ENCODE data around the gene PLCL1. TPM values are rescaled to one million over a fixed set of nuclear protein-coding genes. Genes with fewer than 3 reads are reported as not detected.

Gene PLCL1
- total RNA-seq, 1 donor from 2014 or later: 12.5 TPM

DNA sequence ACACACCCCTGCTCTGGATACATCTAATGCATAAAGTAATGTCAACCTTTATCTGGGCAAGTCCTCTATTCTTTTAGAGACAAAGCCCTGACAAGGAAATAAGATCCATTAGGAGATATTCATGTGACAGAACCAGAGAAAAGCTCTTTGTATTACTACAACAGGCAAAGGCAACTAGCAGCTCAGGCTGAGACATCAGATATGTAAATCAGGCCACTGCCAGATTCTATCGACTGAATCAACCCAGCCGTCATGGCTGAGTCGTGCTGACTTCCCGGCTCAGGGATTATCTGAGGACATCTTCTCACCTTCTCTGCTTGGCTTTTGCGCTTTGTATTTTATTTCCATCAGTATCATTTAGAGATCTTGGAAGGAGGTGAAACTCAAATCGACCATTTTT lies 294.5 kb downstream of the PLCL1 start:
- H3K27ac ChIP-seq (ENCODE audit: low read depth, low read length): no peak overlapping the region
- no peak overlapping the region for H3K4me3 ChIP-seq (ENCODE audit: low read length in 3 of 3)
- H3K36me3 ChIP-seq (ENCODE audit: control insufficient read depth in 3 of 3, insufficient read depth in 3 of 3, low read length in 3 of 3): peaks cover 0 to 3% (median 0%) of the 10 kb centered on the region in 3 donors
- H3K9me3 ChIP-seq (ENCODE audit: control insufficient read depth in 3 of 3, low read length in 3 of 3): no peaks in the 10 kb centered on the region
- no peak overlapping the region for H3K9ac ChIP-seq (ENCODE audit: low read depth in 1 of 3, low read length in 3 of 3)
- H3K27me3 ChIP-seq (ENCODE audit: control insufficient read depth in 3 of 3, insufficient read depth in 3 of 3, low read length in 3 of 3): no peaks in the 10 kb centered on the region
- peaks cover 0 to 14% (median 7%) of the 10 kb centered on the region in 3 donors for H3K4me1 ChIP-seq (ENCODE audit: control insufficient read depth in 3 of 3, insufficient read depth in 3 of 3, low read length in 3 of 3)

- peaks cover 0 to 14% (median 7%) of the 10 kb centered on the region in 3 donors for H3K4me1 ChIP-seq (ENCODE audit: control insufficient read depth in 3 of 3, insufficient read depth in 3 of 3, low read length in 3 of 3)
Measured at GRCh38 chr2:198100346-198100745, 296.0 kb downstream of the PLCL1 start.

GRCh38 chr2:198101688-198102087 lies 297.3 kb downstream of the PLCL1 start:
- Histone ChIP-seq H3K4me1 (ENCODE audit: control insufficient read depth in 3 of 3, insufficient read depth in 3 of 3, low read length in 3 of 3) (peaks cover under 1 to 14% (median 6%) of the 10 kb centered on the region in 3 donors), H3K27ac (ENCODE audit: low read depth, low read length) (no peak overlapping the region), H3K36me3 (ENCODE audit: control insufficient read depth in 3 of 3, insufficient read depth in 3 of 3, low read length in 3 of 3) (peaks cover 0 to 3% (median 0%) of the 10 kb centered on the region in 3 donors), H3K27me3 (ENCODE audit: control insufficient read depth in 3 of 3, insufficient read depth in 3 of 3, low read length in 3 of 3) (no peaks in the 10 kb centered on the region), H3K4me3 (ENCODE audit: low read length in 3 of 3) (no peak overlapping the region), H3K9me3 (ENCODE audit: control insufficient read depth in 3 of 3, low read length in 3 of 3) (no peaks in the 10 kb centered on the region), H3K9ac (ENCODE audit: low read depth in 1 of 3, low read length in 3 of 3) (no peak overlapping the region)

More at GRCh38 chr2:198100346-198100745, 296.0 kb downstream of the PLCL1 start:
- no peaks in the 10 kb centered on the region for H3K9me3 ChIP-seq (ENCODE audit: control insufficient read depth in 3 of 3, low read length in 3 of 3)
- H3K4me3 ChIP-seq (ENCODE audit: low read length in 3 of 3): no peak overlapping the region
- H3K27ac ChIP-seq (ENCODE audit: low read depth, low read length): no peak overlapping the region
- no peak overlapping the region for H3K9ac ChIP-seq (ENCODE audit: low read depth in 1 of 3, low read length in 3 of 3)
- H3K36me3 ChIP-seq (ENCODE audit: control insufficient read depth in 3 of 3, insufficient read depth in 3 of 3, low read length in 3 of 3): peaks cover 0 to 3% (median 0%) of the 10 kb centered on the region in 3 donors
- H3K27me3 ChIP-seq (ENCODE audit: control insufficient read depth in 3 of 3, insufficient read depth in 3 of 3, low read length in 3 of 3): no peaks in the 10 kb centered on the region

DNA sequence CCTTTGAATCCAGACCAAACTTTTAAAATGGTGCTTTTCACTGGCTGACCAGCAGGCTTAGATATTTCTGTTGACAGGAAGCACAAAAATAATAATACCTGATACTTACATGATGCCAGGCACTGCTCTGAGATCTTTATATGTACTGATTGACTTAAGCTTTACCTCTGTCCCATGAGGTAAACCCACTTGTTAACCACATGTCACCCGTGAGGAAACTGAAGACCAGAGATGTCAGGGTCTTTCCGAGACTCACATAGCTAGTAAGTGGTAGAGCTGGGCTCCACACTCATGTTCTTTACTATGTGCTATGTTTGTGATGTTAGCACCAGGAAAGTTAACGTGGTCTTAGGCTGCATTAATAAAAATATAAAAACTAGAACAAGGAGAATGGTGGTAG lies 297.7 kb downstream of the PLCL1 start:
- Histone ChIP-seq H3K27me3 (ENCODE audit: control insufficient read depth in 3 of 3, insufficient read depth in 3 of 3, low read length in 3 of 3) (no peaks in the 10 kb centered on the region), H3K9ac (ENCODE audit: low read depth in 1 of 3, low read length in 3 of 3) (no peak overlapping the region), H3K4me1 (ENCODE audit: control insufficient read depth in 3 of 3, insufficient read depth in 3 of 3, low read length in 3 of 3) (peaks cover 2 to 14% (median 5%) of the 10 kb centered on the region in 3 donors), H3K9me3 (ENCODE audit: control insufficient read depth in 3 of 3, low read length in 3 of 3) (no peaks in the 10 kb centered on the region), H3K4me3 (ENCODE audit: low read length in 3 of 3) (no peak overlapping the region), H3K27ac (ENCODE audit: low read depth, low read length) (no peak overlapping the region), H3K36me3 (ENCODE audit: control insufficient read depth in 3 of 3, insufficient read depth in 3 of 3, low read length in 3 of 3) (peaks cover 0 to 3% (median 0%) of the 10 kb centered on the region in 3 donors)

- Histone ChIP-seq H3K4me1 (ENCODE audit: control insufficient read depth in 3 of 3, insufficient read depth in 3 of 3, low read length in 3 of 3) (peaks cover 2 to 14% (median 5%) of the 10 kb centered on the region in 3 donors), H3K4me3 (ENCODE audit: low read length in 3 of 3) (no peak overlapping the region), H3K36me3 (ENCODE audit: control insufficient read depth in 3 of 3, insufficient read depth in 3 of 3, low read length in 3 of 3) (peaks cover 0 to 3% (median 0%) of the 10 kb centered on the region in 3 donors), H3K27me3 (ENCODE audit: control insufficient read depth in 3 of 3, insufficient read depth in 3 of 3, low read length in 3 of 3) (no peaks in the 10 kb centered on the region), H3K9me3 (ENCODE audit: control insufficient read depth in 3 of 3, low read length in 3 of 3) (no peaks in the 10 kb centered on the region), H3K27ac (ENCODE audit: low read depth, low read length) (no peak overlapping the region), H3K9ac (ENCODE audit: low read depth in 1 of 3, low read length in 3 of 3) (no peak overlapping the region)
Measured at GRCh38 chr2:198102856-198103255, 298.5 kb downstream of the PLCL1 start.

- Histone ChIP-seq H3K36me3 (ENCODE audit: control insufficient read depth in 3 of 3, insufficient read depth in 3 of 3, low read length in 3 of 3) (peaks cover 0 to under 1% (median 0%) of the 10 kb centered on the region in 3 donors), H3K9me3 (ENCODE audit: control insufficient read depth in 3 of 3, low read length in 3 of 3) (no peaks in the 10 kb centered on the region), H3K27me3 (ENCODE audit: control insufficient read depth in 3 of 3, insufficient read depth in 3 of 3, low read length in 3 of 3) (no peaks in the 10 kb centered on the region), H3K4me1 (ENCODE audit: control insufficient read depth in 3 of 3, insufficient read depth in 3 of 3, low read length in 3 of 3) (peaks cover 2 to 12% (median 5%) of the 10 kb centered on the region in 3 donors), H3K9ac (ENCODE audit: low read depth in 1 of 3, low read length in 3 of 3) (no peak overlapping the region), H3K27ac (ENCODE audit: low read depth, low read length) (no peak overlapping the region), H3K4me3 (ENCODE audit: low read length in 3 of 3) (no peak overlapping the region)
Measured at GRCh38 chr2:198106621-198107385, 302.4 kb downstream of the PLCL1 start.

DNA sequence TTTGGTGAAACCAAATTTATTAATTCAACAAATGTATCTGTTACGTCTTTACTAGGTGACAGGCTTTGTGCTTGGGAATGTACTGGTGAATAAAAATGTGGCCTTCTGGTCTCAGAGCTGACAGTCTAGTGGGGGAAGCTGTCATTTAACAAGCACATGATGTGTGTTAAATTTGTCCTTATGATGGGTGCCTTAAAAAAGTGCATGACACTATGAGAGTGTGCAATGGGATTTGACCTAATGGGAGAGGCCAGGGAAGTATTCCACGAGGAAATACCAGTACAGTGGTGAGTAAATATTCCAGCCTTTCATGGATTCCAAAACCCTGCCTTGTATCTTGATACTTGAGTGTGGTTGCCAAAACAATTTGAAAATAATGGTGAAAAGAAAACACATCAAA lies 308.9 kb downstream of the PLCL1 start:
- Histone ChIP-seq H3K4me3 (ENCODE audit: low read length in 3 of 3) (no peak overlapping the region), H3K9ac (ENCODE audit: low read depth in 1 of 3, low read length in 3 of 3) (no peak overlapping the region), H3K9me3 (ENCODE audit: control insufficient read depth in 3 of 3, low read length in 3 of 3) (no peaks in the 10 kb centered on the region), H3K27ac (ENCODE audit: low read depth, low read length) (no peak overlapping the region), H3K36me3 (ENCODE audit: control insufficient read depth in 3 of 3, insufficient read depth in 3 of 3, low read length in 3 of 3) (no peaks in the 10 kb centered on the region), H3K4me1 (ENCODE audit: control insufficient read depth in 3 of 3, insufficient read depth in 3 of 3, low read length in 3 of 3) (peaks cover 0 to 13% (median 2%) of the 10 kb centered on the region in 3 donors), H3K27me3 (ENCODE audit: control insufficient read depth in 3 of 3, insufficient read depth in 3 of 3, low read length in 3 of 3) (no peaks in the 10 kb centered on the region)

- H3K4me3 ChIP-seq (ENCODE audit: low read length in 3 of 3): no peak overlapping the region
- no peaks in the 10 kb centered on the region for H3K36me3 ChIP-seq (ENCODE audit: control insufficient read depth in 3 of 3, insufficient read depth in 3 of 3, low read length in 3 of 3)
- no peak overlapping the region for H3K9ac ChIP-seq (ENCODE audit: low read depth in 1 of 3, low read length in 3 of 3)
- H3K27me3 ChIP-seq (ENCODE audit: control insufficient read depth in 3 of 3, insufficient read depth in 3 of 3, low read length in 3 of 3): no peaks in the 10 kb centered on the region
- H3K4me1 ChIP-seq (ENCODE audit: control insufficient read depth in 3 of 3, insufficient read depth in 3 of 3, low read length in 3 of 3): peaks cover 0 to 13% (median 2%) of the 10 kb centered on the region in 3 donors
- no peak overlapping the region for H3K27ac ChIP-seq (ENCODE audit: low read depth, low read length)
- H3K9me3 ChIP-seq (ENCODE audit: control insufficient read depth in 3 of 3, low read length in 3 of 3): no peaks in the 10 kb centered on the region
Measured at GRCh38 chr2:198114064-198114463, 309.7 kb downstream of the PLCL1 start.

DNA sequence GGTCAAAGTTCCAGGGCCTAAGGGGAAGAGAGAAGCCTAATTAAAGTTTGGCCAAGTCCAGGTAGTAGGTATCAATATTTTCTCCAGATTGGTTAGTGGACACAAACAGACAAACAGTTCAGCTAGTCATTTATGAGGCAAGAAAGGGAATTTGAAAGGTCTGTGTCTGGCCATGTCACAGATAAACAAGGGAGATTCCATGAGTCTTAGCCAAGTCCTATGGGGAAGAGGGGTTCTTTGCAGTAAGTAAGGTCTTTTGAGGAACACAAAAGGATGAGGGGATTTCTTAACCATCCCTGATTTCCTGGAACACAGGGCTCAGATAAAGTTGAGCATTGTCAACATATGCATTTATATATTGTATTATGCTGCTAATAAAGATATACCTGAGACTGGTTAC lies 310.8 kb downstream of the PLCL1 start:
- H3K4me3 ChIP-seq (ENCODE audit: low read length in 3 of 3): no peak overlapping the region
- no peaks in the 10 kb centered on the region for H3K9me3 ChIP-seq (ENCODE audit: control insufficient read depth in 3 of 3, low read length in 3 of 3)
- no peaks in the 10 kb centered on the region for H3K27me3 ChIP-seq (ENCODE audit: control insufficient read depth in 3 of 3, insufficient read depth in 3 of 3, low read length in 3 of 3)
- no peaks in the 10 kb centered on the region for H3K36me3 ChIP-seq (ENCODE audit: control insufficient read depth in 3 of 3, insufficient read depth in 3 of 3, low read length in 3 of 3)
- no peak overlapping the region for H3K27ac ChIP-seq (ENCODE audit: low read depth, low read length)
- H3K4me1 ChIP-seq (ENCODE audit: control insufficient read depth in 3 of 3, insufficient read depth in 3 of 3, low read length in 3 of 3): peaks cover 0 to 13% (median 2%) of the 10 kb centered on the region in 3 donors
- no peak overlapping the region for H3K9ac ChIP-seq (ENCODE audit: low read depth in 1 of 3, low read length in 3 of 3)

- H3K27ac ChIP-seq (ENCODE audit: low read depth, low read length): no peak overlapping the region
- H3K9me3 ChIP-seq (ENCODE audit: control insufficient read depth in 3 of 3, low read length in 3 of 3): no peaks in the 10 kb centered on the region
- H3K9ac ChIP-seq (ENCODE audit: low read depth in 1 of 3, low read length in 3 of 3): no peak overlapping the region
- peaks cover 0 to 13% (median 2%) of the 10 kb centered on the region in 3 donors for H3K4me1 ChIP-seq (ENCODE audit: control insufficient read depth in 3 of 3, insufficient read depth in 3 of 3, low read length in 3 of 3)
- no peaks in the 10 kb centered on the region for H3K27me3 ChIP-seq (ENCODE audit: control insufficient read depth in 3 of 3, insufficient read depth in 3 of 3, low read length in 3 of 3)
- H3K4me3 ChIP-seq (ENCODE audit: low read length in 3 of 3): no peak overlapping the region
- no peaks in the 10 kb centered on the region for H3K36me3 ChIP-seq (ENCODE audit: control insufficient read depth in 3 of 3, insufficient read depth in 3 of 3, low read length in 3 of 3)
Measured at GRCh38 chr2:198116756-198117155, 312.4 kb downstream of the PLCL1 start.
